Activated CD8-positive, alpha-beta memory T cell treated with anti-CD3 and anti-CD28 coated beads for 1 hour (primary cell): ENCODE data around the gene TMEM19.

Experiments
- DNase-seq, 2 donors: peaks; one replicate each; pipeline ENCODE4 v3.0.0-alpha.2; 2020; ENCODE audit warnings: low read depth in 1 of 2; ENCODE audit errors: extremely low read depth in 1 of 2

Gene TMEM19

GRCh38 chr12:71710276-71711125 lies 24.6 kb downstream of the TMEM19 start:
- no peak for DNase-seq

- DNase-seq, result no peak
Measured at GRCh38 chr12:71718611-71719010, 32.7 kb downstream of the TMEM19 start.

GRCh38 chr12:71719647-71720370 lies 33.9 kb downstream of the TMEM19 start:
- no peak for DNase-seq

GRCh38 chr12:71721783-71722505 lies 36.1 kb downstream of the TMEM19 start:
- DNase-seq, result no peak

GRCh38 chr12:71725011-71725410 lies 39.1 kb downstream of the TMEM19 start:
- DNase-seq, result no peak

GRCh38 chr12:71726548-71726947 lies 40.7 kb downstream of the TMEM19 start:
- DNase-seq, result no peak

GRCh38 chr12:71727958-71728357 lies 42.1 kb downstream of the TMEM19 start:
- DNase-seq, result no peak

GRCh38 chr12:71730936-71731335 lies 45.1 kb downstream of the TMEM19 start:
- DNase-seq, result no peak

GRCh38 chr12:71731439-71732356 lies 45.8 kb downstream of the TMEM19 start:
- no peak for DNase-seq

- DNase-seq, result no peak
Measured at GRCh38 chr12:71732357-71732712, 46.5 kb downstream of the TMEM19 start.

- DNase-seq, result no peak
Measured at GRCh38 chr12:71737197-71737596, 51.3 kb downstream of the TMEM19 start.

GRCh38 chr12:71742998-71743397 lies 57.1 kb downstream of the TMEM19 start:
- no peak for DNase-seq

- DNase-seq, result no peak
Measured at GRCh38 chr12:71744522-71745300, 58.8 kb downstream of the TMEM19 start.

GRCh38 chr12:71746974-71747611 lies 61.2 kb downstream of the TMEM19 start:
- DNase-seq, result peak in 1 of 2 donors; percentile 14

GRCh38 chr12:71748081-71748850 lies 62.4 kb downstream of the TMEM19 start:
- DNase-seq, result no peak

- no peak for DNase-seq
Measured at GRCh38 chr12:71749666-71750065, 63.8 kb downstream of the TMEM19 start.

GRCh38 chr12:71752891-71753290 lies 67.0 kb downstream of the TMEM19 start:
- no peak for DNase-seq
